ENCODE measurements around the gene AP1G2. TPM values are rescaled to one million over a fixed set of nuclear protein-coding genes. Genes with fewer than 3 reads are reported as not detected.

AP1G2 gene
- total RNA-seq, 4 donors from 2014 or later, result 15.9 to 30.2 (median 20.0) TPM

- no peaks in the 10 kb centered on the region for H3K4me1 ChIP-seq
- TF ChIP-seq EP300 (IDR thresholded peaks at IDR 0.05) (no peak), POLR2A (IDR thresholded peaks at IDR 0.05; ENCODE audit: low read depth) (no peak), CTCF (IDR thresholded peaks at IDR 0.05) (no peak), POLR2AphosphoS5 (IDR thresholded peaks at IDR 0.05) (no peak)
- H3K4me3 ChIP-seq, result no peak overlapping the region
- no peaks in the 10 kb centered on the region for H3K27me3 ChIP-seq
- no peak for DNase-seq (ENCODE audit: extremely low spot score)
- H3K27ac ChIP-seq (replicated peaks in 1 of 4), result no peak overlapping the region
- intact Hi-C loops (cut with DNase I), result no loop called here
- WGBS, result 83% methylated on average over 17 of the region's 20 CpGs
- H3K9me3 ChIP-seq, result no peaks in the 10 kb centered on the region
- peaks cover 0 to 22% (median 4%) of the 10 kb centered on the region in 4 donors for H3K36me3 ChIP-seq
Measured at GRCh38 chr14:23521785-23522640, 45.6 kb downstream of the AP1G2 start.

DNA sequence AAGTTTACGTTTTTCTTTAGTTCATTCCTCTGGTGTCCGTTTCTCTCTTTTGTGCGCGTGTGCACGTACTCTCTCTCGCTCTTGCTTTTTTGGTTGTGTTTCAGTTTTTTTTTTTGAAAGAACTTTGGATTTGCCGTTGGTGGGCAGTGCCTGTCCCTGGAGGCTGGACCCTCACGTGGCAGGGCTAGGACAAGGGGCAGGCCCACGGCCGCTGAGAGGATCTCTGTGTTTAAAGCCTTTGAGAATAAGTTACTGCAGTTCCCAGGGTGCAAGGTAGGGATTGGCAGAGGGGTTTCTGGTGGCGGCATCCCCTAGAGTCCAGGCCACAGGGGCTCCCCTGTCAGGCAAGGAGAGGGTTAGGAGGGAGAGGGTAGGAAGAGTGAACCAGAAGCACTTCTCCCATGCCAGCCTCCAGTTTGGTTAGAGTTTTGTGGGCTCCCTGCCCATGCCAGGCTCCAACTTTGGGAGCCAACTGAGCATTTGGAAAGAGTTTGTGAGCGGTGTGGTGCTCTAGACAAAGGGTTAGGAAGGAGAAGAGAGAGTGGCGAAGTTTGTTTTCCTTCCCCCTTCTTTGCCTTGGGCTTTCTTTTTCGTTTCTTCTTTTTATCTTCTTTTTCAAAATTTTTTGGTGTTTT is 46.6 kb downstream of the AP1G2 start:
- H3K4me3 ChIP-seq, result no peak overlapping the region
- H3K27me3 ChIP-seq, result no peaks in the 10 kb centered on the region
- H3K27ac ChIP-seq (replicated peaks in 1 of 4), result no peak overlapping the region
- intact Hi-C loops (cut with DNase I), result no loop called here
- 85% methylated on average over 14 of the region's 14 CpGs for WGBS
- H3K9me3 ChIP-seq, result no peaks in the 10 kb centered on the region
- no peaks in the 10 kb centered on the region for H3K4me1 ChIP-seq
- peaks cover 0 to 14% (median 3%) of the 10 kb centered on the region in 4 donors for H3K36me3 ChIP-seq
- TF ChIP-seq EP300 (IDR thresholded peaks at IDR 0.05), result no peak
- TF ChIP-seq POLR2AphosphoS5 (IDR thresholded peaks at IDR 0.05), result no peak
- TF ChIP-seq POLR2A (IDR thresholded peaks at IDR 0.05; ENCODE audit: low read depth), result no peak
- no peak for TF ChIP-seq CTCF (IDR thresholded peaks at IDR 0.05)
- DNase-seq (ENCODE audit: extremely low spot score), result no peak

- no peak for DNase-seq (ENCODE audit: extremely low spot score)
- 68% methylated on average over 4 of the region's 4 CpGs for WGBS
Measured at GRCh38 chr14:23518709-23519108, 48.9 kb downstream of the AP1G2 start.

DNA sequence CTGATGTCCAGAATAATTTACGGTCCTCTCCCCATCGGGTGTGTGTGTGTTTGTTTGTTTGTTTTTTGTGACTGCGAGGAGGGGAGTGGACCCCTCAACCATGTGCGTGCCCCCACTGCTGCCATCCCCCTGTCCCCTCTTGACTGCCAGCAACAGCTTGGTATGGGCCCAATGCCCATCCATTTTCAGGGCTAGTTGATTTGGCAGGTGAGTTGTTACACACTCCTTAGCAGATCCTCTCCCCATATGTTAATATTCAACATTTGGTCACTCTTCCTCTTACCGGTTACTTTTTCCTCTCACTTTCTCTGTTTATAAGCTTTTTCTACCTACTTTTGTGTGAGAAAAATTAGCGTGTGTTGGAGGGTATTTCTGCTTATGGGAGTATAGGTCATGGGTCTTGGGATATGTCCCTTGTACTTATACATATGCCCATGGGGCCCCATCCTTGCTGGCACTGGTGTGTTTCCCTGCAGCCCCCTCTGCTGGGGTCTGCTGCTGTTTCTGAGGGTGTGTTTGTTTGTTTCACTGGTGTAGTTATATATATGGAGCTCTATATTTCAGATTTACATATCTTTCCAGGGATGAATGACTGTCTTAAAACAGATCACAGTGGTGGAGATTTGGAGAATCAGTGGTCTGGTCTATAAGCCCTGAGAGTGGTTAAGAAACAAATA is 49.8 kb downstream of the AP1G2 start:
- 70% methylated on average over 6 of the region's 6 CpGs for WGBS

More at GRCh38 chr14:23518709-23519108, 48.9 kb downstream of the AP1G2 start:
- Histone ChIP-seq H3K4me3 (no peak overlapping the region), H3K27me3 (no peaks in the 10 kb centered on the region), H3K27ac (replicated peaks in 1 of 4) (no peak overlapping the region), H3K9me3 (no peaks in the 10 kb centered on the region), H3K36me3 (no peaks in the 10 kb centered on the region), H3K4me1 (no peaks in the 10 kb centered on the region)
- TF ChIP-seq POLR2A (IDR thresholded peaks at IDR 0.05; ENCODE audit: low read depth) (no peak), CTCF (IDR thresholded peaks at IDR 0.05) (no peak), POLR2AphosphoS5 (IDR thresholded peaks at IDR 0.05) (no peak), EP300 (IDR thresholded peaks at IDR 0.05) (no peak)
- intact Hi-C loops (cut with DNase I), result no loop called here

More for the DNA sequence above, 49.8 kb downstream of the AP1G2 start:
- Histone ChIP-seq H3K9me3 (no peaks in the 10 kb centered on the region), H3K27me3 (no peaks in the 10 kb centered on the region), H3K36me3 (no peaks in the 10 kb centered on the region), H3K4me3 (no peak overlapping the region), H3K27ac (replicated peaks in 1 of 4) (no peak overlapping the region), H3K4me1 (peaks cover 0 to 6% (median 0%) of the 10 kb centered on the region in 4 donors)
- TF ChIP-seq CTCF (IDR thresholded peaks at IDR 0.05), result no peak
- no peak for TF ChIP-seq EP300 (IDR thresholded peaks at IDR 0.05)
- no peak for TF ChIP-seq POLR2A (IDR thresholded peaks at IDR 0.05; ENCODE audit: low read depth)
- no peak for TF ChIP-seq POLR2AphosphoS5 (IDR thresholded peaks at IDR 0.05)
- DNase-seq (ENCODE audit: extremely low spot score), result no peak
- intact Hi-C loops (cut with DNase I), result no loop called here

Data from esophagus muscularis mucosa (tissue), 4 donors.